Keratinocyte (primary cell): ENCODE results near the gene RNF19B.

Source experiments
- EZH2 ChIP-seq: IDR thresholded peaks from one replicate; pipeline ENCODE4 v1.6.1; 2012; ENCODE audit warnings: inconsistent platforms, mild to moderate bottlenecking, low read length, moderate library complexity
- TF ChIP-seq, protein P1 (sequence below), 3 experiments: IDR thresholded peaks in 1 of 3; conservative IDR thresholded peaks in 1 of 3; optimal IDR thresholded peaks in 1 of 3; 2 replicates in 2 of 3; 3 replicates in 1 of 3; pipeline versions ENCODE3 to v1.5.1; 2011; ENCODE audit warnings: low read length in 3 of 3, mild to moderate bottlenecking in 3 of 3, moderate library complexity in 2 of 3, control low read depth in 1 of 3, inconsistent platforms in 1 of 3; ENCODE audit not compliant: insufficient read depth in 2 of 3; ENCODE audit errors: extremely low read depth in 1 of 3

DNA sequence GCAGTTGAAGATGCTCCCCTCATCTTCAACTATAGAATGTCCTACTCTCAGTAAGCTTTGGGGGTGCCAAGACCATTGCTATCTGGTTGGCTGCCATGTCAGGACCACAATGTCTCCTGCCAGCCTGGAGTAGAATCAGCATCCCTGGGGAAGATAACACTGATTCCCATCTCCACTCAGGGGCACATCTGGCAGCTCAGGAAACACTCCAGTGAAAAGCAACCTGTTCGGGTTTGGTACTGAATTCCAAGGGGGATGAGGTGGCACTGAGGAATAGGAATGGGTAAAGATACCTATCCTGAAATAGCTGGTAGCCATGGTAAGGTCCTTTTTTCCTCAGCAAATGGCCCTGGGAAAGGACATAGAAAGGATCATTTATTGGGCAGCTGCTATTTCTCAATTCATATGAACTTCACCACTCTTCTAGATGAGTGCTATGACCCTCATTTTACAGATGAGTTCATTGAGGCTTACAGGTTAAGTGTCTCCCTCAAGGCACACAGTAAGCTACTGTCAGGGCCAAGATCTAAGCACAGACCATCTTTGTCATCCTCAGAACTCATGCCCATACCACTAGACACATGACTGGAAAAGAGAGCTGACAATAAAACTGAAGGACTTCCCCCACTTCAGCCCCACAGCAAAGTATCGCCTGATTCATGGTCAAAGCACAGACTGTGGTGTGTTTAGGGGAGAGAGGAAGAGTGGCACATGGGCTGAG, 40.7 kb upstream of the RNF19B start:
- TF ChIP-seq, protein P1, sequence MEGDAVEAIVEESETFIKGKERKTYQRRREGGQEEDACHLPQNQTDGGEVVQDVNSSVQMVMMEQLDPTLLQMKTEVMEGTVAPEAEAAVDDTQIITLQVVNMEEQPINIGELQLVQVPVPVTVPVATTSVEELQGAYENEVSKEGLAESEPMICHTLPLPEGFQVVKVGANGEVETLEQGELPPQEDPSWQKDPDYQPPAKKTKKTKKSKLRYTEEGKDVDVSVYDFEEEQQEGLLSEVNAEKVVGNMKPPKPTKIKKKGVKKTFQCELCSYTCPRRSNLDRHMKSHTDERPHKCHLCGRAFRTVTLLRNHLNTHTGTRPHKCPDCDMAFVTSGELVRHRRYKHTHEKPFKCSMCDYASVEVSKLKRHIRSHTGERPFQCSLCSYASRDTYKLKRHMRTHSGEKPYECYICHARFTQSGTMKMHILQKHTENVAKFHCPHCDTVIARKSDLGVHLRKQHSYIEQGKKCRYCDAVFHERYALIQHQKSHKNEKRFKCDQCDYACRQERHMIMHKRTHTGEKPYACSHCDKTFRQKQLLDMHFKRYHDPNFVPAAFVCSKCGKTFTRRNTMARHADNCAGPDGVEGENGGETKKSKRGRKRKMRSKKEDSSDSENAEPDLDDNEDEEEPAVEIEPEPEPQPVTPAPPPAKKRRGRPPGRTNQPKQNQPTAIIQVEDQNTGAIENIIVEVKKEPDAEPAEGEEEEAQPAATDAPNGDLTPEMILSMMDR (optimal IDR thresholded peaks at IDR 0.05 in 1 of 3, IDR thresholded peaks at IDR 0.05 in 1 of 3, conservative IDR thresholded peaks at IDR 0.05 in 1 of 3; ENCODE audit: extremely low read depth in 1 of 3, insufficient read depth in 2 of 3, low read length in 3 of 3): no peak
- TF ChIP-seq EZH2: no peak
